Measurements from ENCODE around the gene SRPK3. TPM values are rescaled to one million over a fixed set of nuclear protein-coding genes. Genes with fewer than 3 reads are reported as not detected.
"Not testable (repeated sequence)": the region's sequence is repeated elsewhere in the genome, so short reads cannot be mapped to it uniquely, and the experiment has no call there.

SRPK3 gene
- total RNA-seq, 1 donor from 2014 or later: 5.8 TPM

DNA sequence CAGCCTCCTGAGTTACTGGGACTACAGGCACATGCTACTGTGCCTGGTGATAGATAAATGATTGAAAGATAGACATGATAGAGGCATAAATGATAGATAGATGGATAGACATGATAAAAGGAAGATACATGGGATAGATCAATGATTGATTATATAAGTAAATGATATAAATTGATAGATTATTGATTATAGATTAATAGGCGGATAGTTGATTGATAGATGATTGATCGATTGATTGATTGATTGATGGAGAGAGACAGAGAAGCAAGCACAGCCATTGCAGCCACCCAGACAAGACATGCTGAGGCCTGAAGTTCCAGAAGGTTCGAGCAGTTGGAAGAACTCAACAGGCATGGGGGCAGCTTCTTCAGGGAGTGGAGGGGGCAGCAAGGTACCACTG, 34.5 kb upstream of the SRPK3 start:
- no peak for DNase-seq (ENCODE audit: low spot score)

- not testable (repeated sequence) for DNase-seq (ENCODE audit: low spot score)
These were observed 33.9 kb upstream of the SRPK3 start for GRCh38 chrX:153746991-153747390.

DNA sequence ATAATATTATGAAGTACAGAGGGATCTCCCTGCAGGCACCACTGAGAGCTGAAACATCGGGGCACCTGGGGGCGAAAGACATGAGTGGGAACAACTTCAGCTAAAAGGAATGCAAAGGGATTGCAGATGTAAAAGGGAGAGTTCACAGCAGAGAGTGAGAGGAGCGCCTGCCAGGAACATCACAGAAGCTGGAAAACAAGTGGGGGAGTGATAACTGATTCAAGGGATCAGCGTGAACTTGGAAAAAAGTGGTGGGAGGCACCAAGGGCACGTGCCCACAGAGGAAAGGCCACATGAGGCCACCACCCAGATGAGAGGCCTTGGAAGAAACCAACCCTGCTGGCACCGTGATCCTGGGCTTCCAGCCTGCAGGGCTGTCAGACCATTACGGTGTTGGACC, 31.8 kb upstream of the SRPK3 start:
- DNase-seq (ENCODE audit: low spot score): not testable (repeated sequence)

DNA sequence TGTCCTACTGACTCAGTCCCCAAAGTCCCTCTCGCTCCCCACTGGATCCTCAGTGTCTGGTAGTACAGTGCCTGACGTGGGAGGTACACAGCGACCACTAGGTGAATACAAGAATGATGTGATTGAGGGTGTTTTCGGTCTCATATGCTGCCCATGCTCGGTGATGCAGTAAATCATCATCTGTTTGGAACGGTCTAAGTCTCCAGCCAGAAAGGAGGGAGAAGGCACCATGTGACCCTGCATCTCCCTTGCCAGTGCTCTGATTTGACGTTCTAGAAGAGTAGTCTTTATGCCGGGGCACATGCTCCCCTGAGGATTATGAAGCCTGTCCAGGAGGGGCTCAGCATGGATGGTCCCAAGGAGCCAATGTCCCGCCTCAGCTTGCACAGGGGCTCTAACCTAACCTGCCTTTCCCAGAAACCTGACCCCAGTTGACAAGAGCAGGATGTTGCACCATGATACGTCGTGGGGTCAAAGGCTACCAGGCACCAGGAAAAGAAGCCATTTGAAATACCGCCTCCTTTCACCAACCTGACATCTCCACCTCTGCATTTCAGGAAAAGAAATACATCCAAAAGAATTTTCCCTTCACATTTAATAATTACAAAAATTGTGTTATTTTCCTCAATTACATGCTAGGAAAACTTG, 30.6 kb upstream of the SRPK3 start:
- DNase-seq (ENCODE audit: low spot score): no peak

DNA sequence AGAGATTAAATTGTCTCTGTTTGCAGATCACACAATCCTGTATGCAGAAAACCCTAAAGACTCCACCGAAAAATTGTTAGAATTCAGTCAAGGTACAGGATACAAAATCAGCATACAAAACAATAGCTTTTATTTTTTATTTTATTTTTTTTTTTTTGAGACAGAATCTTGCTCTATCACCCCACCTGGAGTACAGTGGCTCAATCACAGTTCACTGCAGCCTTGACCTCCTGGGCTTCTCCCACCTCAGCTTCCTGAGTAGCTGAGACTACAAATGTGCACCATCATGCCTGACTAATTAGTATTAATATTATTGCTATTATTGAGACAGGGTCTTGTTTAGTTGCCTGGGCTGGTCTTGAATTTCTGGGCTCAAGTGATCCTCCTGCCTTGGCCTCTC, 25.7 kb upstream of the SRPK3 start:
- no peak for DNase-seq (ENCODE audit: low spot score)

GRCh38 chrX:153761863-153762262, 19.0 kb upstream of the SRPK3 start:
- DNase-seq (ENCODE audit: low spot score): no peak

- DNase-seq (ENCODE audit: low spot score): no peak
These were observed 18.1 kb upstream of the SRPK3 start for GRCh38 chrX:153762626-153763173.

- no peak for DNase-seq (ENCODE audit: low spot score)
These were observed 17.4 kb upstream of the SRPK3 start for GRCh38 chrX:153763298-153763932.

GRCh38 chrX:153763989-153764755, 16.7 kb upstream of the SRPK3 start, which contains the start of gene PLXNB3:
Gene PLXNB3, plus strand, starts transcription at chrX:153764249. Its CDS starts 1,287 bp downstream, at chrX:153765536.
- DNase-seq (ENCODE audit: low spot score): peak; percentile 81

GRCh38 chrX:153764786-153765137, 16.1 kb upstream of the SRPK3 start:
- no peak for DNase-seq (ENCODE audit: low spot score)

DNA sequence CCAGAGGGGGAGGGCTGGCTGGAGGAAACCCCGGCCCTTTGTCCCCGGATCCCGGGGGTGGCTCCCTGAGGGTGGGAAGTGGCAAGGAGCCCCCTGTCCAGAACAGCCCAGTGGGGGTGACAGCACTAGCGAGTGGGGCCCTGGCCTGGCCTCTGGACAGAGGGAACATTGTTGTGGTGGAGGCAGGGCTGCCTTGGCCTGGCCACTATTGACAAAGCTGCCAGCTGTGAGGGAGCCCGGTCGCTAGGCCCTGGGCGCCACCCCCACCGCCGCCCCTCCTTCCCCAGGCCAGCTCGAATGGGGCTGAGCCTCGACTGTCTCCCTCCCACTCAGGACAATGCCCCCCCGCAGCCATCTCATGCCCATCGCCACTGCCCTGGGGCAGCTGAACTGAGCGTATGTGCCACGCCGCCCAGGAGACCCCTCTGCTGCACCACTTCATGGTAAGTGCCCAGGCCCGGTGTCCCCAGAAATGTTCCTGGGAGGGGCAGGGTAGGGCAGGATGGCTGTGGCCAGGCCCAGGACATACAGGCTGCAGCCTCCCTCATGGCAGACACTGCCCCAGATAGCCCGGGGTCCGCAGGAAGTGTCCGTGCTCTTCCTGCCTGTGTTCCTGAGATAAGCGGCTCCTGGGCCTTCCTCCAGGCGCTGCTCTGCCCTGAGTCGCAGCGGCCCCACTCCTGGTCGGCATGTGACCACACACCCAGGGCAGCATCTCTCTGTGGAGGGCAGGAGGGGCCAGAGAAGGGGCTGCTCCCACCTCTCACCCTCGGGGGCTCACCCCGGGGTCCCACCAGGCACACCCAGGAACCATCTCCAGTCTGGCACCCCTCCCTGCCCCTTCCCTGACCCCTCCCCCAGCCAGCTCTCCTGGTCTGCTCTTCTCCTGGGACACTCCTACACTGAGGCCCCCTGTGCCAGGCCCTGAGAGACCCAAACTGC, 15.4 kb upstream of the SRPK3 start:
- no peak for DNase-seq (ENCODE audit: low spot score)

DNA sequence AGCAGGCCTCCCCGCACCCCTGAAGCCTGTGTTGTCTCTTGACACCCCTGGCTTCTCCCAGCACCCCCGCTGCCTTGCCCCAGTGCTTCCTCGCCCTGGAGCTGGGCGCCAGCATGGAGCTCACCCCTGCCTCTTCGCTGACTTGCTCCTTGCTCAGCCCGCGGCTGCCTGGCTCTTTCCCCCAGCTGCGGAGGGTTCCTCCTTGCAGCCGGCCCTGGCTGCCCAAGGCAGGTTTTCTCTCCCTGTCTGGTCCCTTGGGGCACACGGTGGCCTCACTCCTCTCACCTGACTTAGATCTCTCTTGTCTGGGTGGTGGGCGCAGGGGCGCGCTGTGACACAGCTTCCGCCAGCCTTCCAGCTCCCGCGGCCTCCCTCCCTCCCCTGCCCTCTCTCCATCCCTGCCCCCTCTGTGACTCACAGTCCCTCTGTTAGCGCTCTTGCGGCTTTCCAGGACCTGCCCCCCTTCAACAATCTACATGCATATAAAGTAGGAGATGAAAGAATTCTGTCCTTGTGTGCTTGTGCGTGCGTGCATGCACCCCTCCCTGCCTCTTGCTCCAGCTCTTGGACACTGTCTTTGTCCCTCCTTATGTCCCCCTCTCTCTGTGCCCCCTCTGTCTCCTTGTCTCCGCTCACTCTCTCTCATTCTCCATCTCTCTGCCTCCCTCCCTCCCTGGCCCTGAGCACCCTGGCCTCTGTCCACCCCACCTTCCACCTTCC, 14.6 kb upstream of the SRPK3 start:
- DNase-seq (ENCODE audit: low spot score): no peak

GRCh38 chrX:153766871-153767673, 13.8 kb upstream of the SRPK3 start:
- no peak for DNase-seq (ENCODE audit: low spot score)

DNA sequence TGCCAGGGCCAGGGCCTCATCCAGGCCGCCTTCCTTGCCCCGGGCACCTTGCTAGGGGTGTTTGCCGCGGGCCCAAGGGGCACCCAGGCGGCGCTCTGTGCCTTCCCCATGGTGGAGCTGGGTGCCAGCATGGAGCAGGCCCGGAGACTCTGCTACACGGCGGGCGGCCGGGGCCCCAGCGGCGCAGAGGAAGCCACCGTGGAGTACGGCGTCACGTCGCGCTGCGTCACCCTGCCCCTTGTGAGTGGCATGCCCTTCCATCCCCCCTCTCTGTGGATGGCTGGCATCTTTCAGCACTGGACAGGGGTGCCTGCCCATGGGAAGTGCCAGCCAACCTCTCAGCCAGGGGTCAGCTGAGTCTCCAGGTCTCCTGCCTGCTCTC, 13.2 kb upstream of the SRPK3 start:
- no peak for DNase-seq (ENCODE audit: low spot score)

GRCh38 chrX:153768311-153769157, 12.3 kb upstream of the SRPK3 start:
- DNase-seq (ENCODE audit: low spot score): no peak

- DNase-seq (ENCODE audit: low spot score): no peak
These were observed 11.5 kb upstream of the SRPK3 start for GRCh38 chrX:153769158-153769864.

- no peak for DNase-seq (ENCODE audit: low spot score)
These were observed 10.8 kb upstream of the SRPK3 start for GRCh38 chrX:153769865-153770600.

All from mucosa of gallbladder (tissue), 1 donor.